GM12875 (cell line): ENCODE results near the gene PILRA.

ENCODE experiments used
- H3K4me3 ChIP-seq: one replicate; pipeline ENCODE4 v1.5.1; 2011; ENCODE audit warnings: low read depth, low read length, control low read depth
- CTCF ChIP-seq: IDR thresholded peaks from 2 replicates; pipeline ENCODE4 v1.5.1; 2011; ENCODE audit warnings: low read depth, mild to moderate bottlenecking, control low read depth, inconsistent platforms, low read length, moderate library complexity, borderline replicate concordance; ENCODE audit not compliant: insufficient read depth

The PILRA gene

GRCh38 chr7:100428967-100429636 lies 55.8 kb downstream of the PILRA start:
- peak overlapping the region; percentile 99 for H3K4me3 ChIP-seq
- TF ChIP-seq CTCF, result no peak

- peak within 1 kb of the TSS; percentile 99 for H3K4me3 ChIP-seq
- no peak for TF ChIP-seq CTCF
Observed at GRCh38 chr7:100429637-100430492, 56.6 kb downstream of the PILRA start, which contains the start of gene MEPCE. TSS of gene MEPCE (plus strand) at chr7:100429831. CDS start at chr7:100430019, 188 bp downstream.

- H3K4me3 ChIP-seq, result peak overlapping the region; percentile 99
- no peak for TF ChIP-seq CTCF
Observed at GRCh38 chr7:100430493-100431285, 57.4 kb downstream of the PILRA start.

- TF ChIP-seq CTCF, result no peak
- H3K4me3 ChIP-seq, result no peak overlapping the region
Observed at GRCh38 chr7:100431286-100431735, 58.0 kb downstream of the PILRA start.

GRCh38 chr7:100432053-100432452 lies 58.8 kb downstream of the PILRA start:
- H3K4me3 ChIP-seq, result no peak overlapping the region
- TF ChIP-seq CTCF, result no peak

GRCh38 chr7:100432621-100433275 lies 59.5 kb downstream of the PILRA start:
- TF ChIP-seq CTCF, result no peak
- H3K4me3 ChIP-seq, result no peak overlapping the region
